GM21717 (cell line): Measurements from ENCODE around the gene GPR156.

Experiments
- ATAC-seq: cut with Tn5 transposase; IDR thresholded peaks from one replicate; pipeline ENCODE4 v1.9.1; 2021; ENCODE audit warnings: mild to moderate bottlenecking, moderate library complexity; ENCODE audit not compliant: unreplicated experiment

The GPR156 gene

DNA sequence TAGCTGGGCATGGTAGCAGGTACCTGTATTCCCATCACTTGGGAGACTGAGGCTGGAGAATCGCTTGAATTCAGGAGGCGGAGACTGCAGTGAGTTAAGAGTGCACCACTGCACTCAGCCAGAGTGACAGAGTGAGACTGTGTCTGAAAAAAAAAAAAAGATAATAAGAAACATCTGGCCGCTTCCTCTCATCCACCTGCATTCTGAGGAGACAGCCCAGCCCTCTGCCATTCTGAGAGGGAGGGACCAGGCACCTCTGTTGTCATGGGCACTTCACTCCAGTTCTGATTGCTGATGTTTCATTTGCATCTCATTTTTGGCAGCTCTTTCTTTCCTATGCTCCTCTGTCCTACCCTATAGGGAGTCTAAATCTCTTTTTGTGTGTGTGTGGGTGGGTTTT, 154.4 kb downstream of the GPR156 start:
- no peak for ATAC-seq

DNA sequence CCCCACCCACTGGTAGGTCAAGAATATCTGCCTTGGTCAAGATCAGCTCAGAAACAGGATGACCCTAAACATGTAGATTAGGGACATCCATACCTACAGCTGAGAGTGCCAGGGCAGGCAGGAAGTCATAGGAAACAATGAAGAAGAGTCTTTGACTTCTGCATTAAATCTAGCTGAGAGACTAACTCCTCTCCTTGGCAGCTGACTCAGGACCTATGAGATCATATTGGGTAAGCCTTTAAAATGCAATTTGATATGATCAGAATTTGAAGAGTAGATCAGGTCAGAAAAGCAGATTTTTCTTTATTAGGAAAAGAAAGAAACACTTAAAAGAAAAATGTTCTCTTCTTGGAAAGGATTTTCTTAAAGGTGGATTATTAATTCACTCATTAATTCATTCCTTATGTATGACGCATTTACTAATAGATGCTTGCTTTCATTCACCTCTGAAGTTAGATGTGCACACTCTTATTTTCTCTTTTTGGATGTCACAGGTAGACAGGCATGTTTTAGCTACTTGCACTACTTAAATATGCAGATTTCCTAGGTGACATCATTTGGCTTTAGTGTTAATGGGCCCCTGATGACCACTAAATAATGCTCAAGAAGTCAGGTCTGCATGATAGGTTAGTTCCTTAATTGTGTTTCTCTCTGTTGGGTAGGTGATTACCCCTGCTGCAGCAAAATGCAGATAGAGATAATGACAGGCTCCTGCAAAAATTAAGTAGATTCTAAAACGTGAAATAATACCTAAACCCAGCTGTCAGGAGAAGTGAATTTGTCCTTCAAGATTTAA, 155.1 kb downstream of the GPR156 start:
- no peak for ATAC-seq

DNA sequence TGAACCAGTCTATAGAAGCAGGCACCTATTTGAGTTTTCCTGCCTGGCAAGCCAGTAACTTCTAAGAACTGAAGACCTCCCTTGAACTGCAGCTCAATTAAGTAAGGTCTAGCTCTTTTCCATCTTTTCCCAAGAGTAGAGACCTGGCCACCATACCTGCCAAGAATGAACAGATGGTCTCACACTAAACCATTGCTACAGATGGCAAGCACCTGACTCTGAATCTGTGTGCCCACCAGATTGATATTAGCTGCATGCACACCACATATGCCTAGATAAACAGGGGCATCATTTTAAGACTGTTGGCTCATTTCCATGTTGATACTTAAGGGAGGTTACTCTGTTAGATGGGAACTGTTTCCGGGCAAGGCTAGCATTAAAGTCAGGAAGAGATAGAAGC, 156.0 kb downstream of the GPR156 start:
- ATAC-seq, result no peak

DNA sequence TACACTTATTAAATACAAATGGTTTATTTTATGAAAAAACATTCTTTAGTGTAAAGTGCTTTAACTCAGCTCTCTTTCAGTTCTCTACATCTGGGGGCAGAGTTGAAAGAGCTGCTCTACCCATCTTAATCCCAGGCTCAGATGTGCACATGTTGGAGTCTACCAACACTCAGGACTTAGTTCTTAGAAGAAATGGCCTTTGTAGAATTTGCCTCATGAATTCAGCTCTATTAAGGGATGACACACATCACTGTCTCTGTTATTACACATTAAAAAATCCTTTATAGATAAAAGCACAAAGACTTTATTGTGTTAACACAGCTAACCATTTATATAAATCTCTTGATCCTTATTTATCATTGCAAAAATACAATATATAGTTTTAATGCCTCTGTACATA, 159.0 kb downstream of the GPR156 start:
- no peak for ATAC-seq

- ATAC-seq, result no peak
These were observed 165.0 kb downstream of the GPR156 start for GRCh38 chr3:120119846-120120510.
